HepG2 (cell line): ENCODE results near the gene HOXC12. TPM values are rescaled to one million over a fixed set of nuclear protein-coding genes. Genes with fewer than 3 reads are reported as not detected.

ENCODE experiments used
- ATAC-seq: fragments of 200-7000 bp; cut with Tn5 transposase; 3 replicates; pipeline ENCODE4 v1.9.1; 2020; ENCODE audit warnings: mild to moderate bottlenecking, moderate library complexity
- BruUV-seq: library from RNA; stranded (reverse); fragments of 400-500 nt; replicated peaks from 2 replicates; lab custom pipeline; 2021; lab: Mats Ljungman, UMichigan
- CTCF ChIA-PET: fragments of 300-600 bp; formaldehyde crosslinking; extraction: SDS; loops from one replicate; lab custom pipeline; 2021; ENCODE audit warnings: low total read pairs, inconsistent platforms, low intra/inter-chr PET ratio; lab: Yijun Ruan, JAX
- POLR2A ChIA-PET: fragments of 350-600 bp; sonication (Branson Sonifier 250); formaldehyde crosslinking; loops from one replicate; lab custom pipeline; 2020; ENCODE audit warnings: antibody characterized with exemption, inconsistent platforms; lab: Yijun Ruan, JAX
- DNase-seq: peaks from one replicate; pipeline ENCODE4 v3.0.0-alpha.2; 2015; ENCODE audit warnings: low spot score
- FAIRE-seq: peaks from 3 replicates; lab custom pipeline; 2011; peaks lifted over from hg19 to GRCh38; lab: Jason Lieb, UNC
- H2AFZ ChIP-seq: one replicate; pipeline ENCODE4 v1.6.1; 2011; ENCODE audit warnings: low read length, inconsistent platforms
- H3K27ac ChIP-seq: fragments of 300-600 bp; 3 replicates; pipeline ENCODE4 v1.8.0; 2011; ENCODE audit warnings: mixed run types, mild to moderate bottlenecking, mixed read lengths, low read length, inconsistent platforms; ENCODE audit not compliant: insufficient read depth; ENCODE audit errors: extremely low read length
- H3K27me3 ChIP-seq, 2 experiments: fragments of 200-600 bp in 1 of 2; 2 replicates in 1 of 2; 3 replicates in 1 of 2; pipeline versions ENCODE4 v1.6.0 to v1.8.0; 2011; ENCODE audit warnings: low read length in 2 of 2, mild to moderate bottlenecking in 2 of 2, moderate library complexity in 2 of 2, inconsistent platforms in 1 of 2; ENCODE audit not compliant: insufficient read depth in 2 of 2, control insufficient read depth in 1 of 2
- H3K36me3 ChIP-seq, 2 experiments: fragments of 200-600 bp in 1 of 2; replicated peaks in 1 of 2; 2 replicates in 1 of 2; 3 replicates in 1 of 2; pipeline versions ENCODE4 v1.5.1 to v1.8.0; 2011; ENCODE audit warnings: low read length in 2 of 2, inconsistent platforms in 1 of 2; ENCODE audit not compliant: insufficient read depth in 2 of 2, control insufficient read depth in 1 of 2
- H3K4me1 ChIP-seq: 2 replicates; pipeline ENCODE4 v1.5.1; 2012; ENCODE audit warnings: low read length, inconsistent platforms; ENCODE audit not compliant: insufficient read depth
- H3K4me2 ChIP-seq: 2 replicates; pipeline ENCODE4 v1.6.0; 2011; ENCODE audit warnings: low read depth, low read length, inconsistent platforms
- H3K4me3 ChIP-seq, 3 experiments: fragments of 200-600 bp in 1 of 3; sonication (generic), shearing (Covaris generic) in 1 of 3; replicated peaks in 1 of 3; 2 replicates each; pipeline ENCODE4 v1.5.1; 2011 to 2016; ENCODE audit warnings: low read length in 3 of 3, inconsistent platforms in 2 of 3, low read depth in 2 of 3, mild to moderate bottlenecking in 2 of 3, control low read depth in 1 of 3, mixed read lengths in 1 of 3; ENCODE audit not compliant: insufficient read depth in 1 of 3
- H3K79me2 ChIP-seq: one replicate; pipeline ENCODE4 v1.6.1; 2011; ENCODE audit warnings: low read length, inconsistent platforms; ENCODE audit not compliant: insufficient read depth
- H3K9ac ChIP-seq: 2 replicates; pipeline ENCODE4 v1.6.0; 2011; ENCODE audit warnings: mild to moderate bottlenecking, low read depth, low read length, inconsistent platforms; ENCODE audit not compliant: insufficient read depth
- H3K9me3 ChIP-seq: 2 replicates; pipeline ENCODE4 v1.5.1; 2012; ENCODE audit warnings: mild to moderate bottlenecking, low read length
- H4K20me1 ChIP-seq: 2 replicates; pipeline ENCODE4 v1.6.0; 2011; ENCODE audit warnings: inconsistent platforms, mild to moderate bottlenecking, low read length, moderate library complexity; ENCODE audit not compliant: insufficient read depth
- HMGXB4 ChIP-seq, 2 experiments: sonication (generic) in 1 of 2; formaldehyde crosslinking in 1 of 2; IDR thresholded peaks; 2 replicates each; pipeline versions ENCODE4 v1.4.0 to v1.6.1; 2018 to 2020; ENCODE audit warnings: missing genetic modification reagents in 2 of 2, borderline replicate concordance in 1 of 2, low read depth in 1 of 2, mild to moderate bottlenecking in 1 of 2, missing biosample characterization in 1 of 2
- STAG1 ChIP-seq: sonication (generic); formaldehyde crosslinking; IDR thresholded peaks from 2 replicates; pipeline ENCODE4 v1.4.0; 2020; ENCODE audit warnings: missing genetic modification reagents
- ZKSCAN8 ChIP-seq: IDR thresholded peaks from 2 replicates; pipeline ENCODE4 v1.6.1; 2016; ENCODE audit warnings: borderline replicate concordance, missing genetic modification reagents, missing compliant biosample characterization
- WGBS: methylation state at CpG from one replicate; pipeline ENCODE4 v1.1.6; 2017; ENCODE audit warnings: low lambda C conversion rate; 5-methylcytosine and 5-hydroxymethylcytosine counted together
- in situ Hi-C: cut with HindIII; loops from 2 replicates; pipeline ENCODE4 v1.10.0; 2017; ENCODE audit warnings: low pct_unique_long_range_greater_than_20kb; ENCODE audit not compliant: extremely low pct_ligation_motif_present
- intact Hi-C: fragments of 100-400 bp; cut with micrococcal nuclease; formaldehyde crosslinking; loops from one replicate; pipeline ENCODE4 v1.10.0; 2022; ENCODE audit not compliant: unreplicated experiment
- polyA plus RNA-seq, 8 experiments: library from polyadenylated mRNA; depleted of rRNA in 3 of 8; stranded (reverse) in 7 of 8; unstranded in 1 of 8; fragments of >200 nt; fragmentation: Illumina TruSeq in 4 of 8; extraction: Trizol in 4 of 8; gene quantifications; 2 replicates each; pipeline versions ENCODE4 v1.2.1 to v1.2.3, GENCODE V29; 2011 to 2016; ENCODE audit warnings: low read depth in 4 of 8, missing spikeins in 1 of 8, mixed read lengths in 1 of 8; ENCODE audit not compliant: insufficient read depth in 1 of 8
- total RNA-seq, 5 experiments: library from RNA; depleted of rRNA; stranded (reverse); fragments of >200 nt; fragmentation: Illumina TruSeq; extraction: Trizol; gene quantifications; 2 replicates each; pipeline ENCODE4 v1.2.3, GENCODE V29; 2016; ENCODE audit warnings: low read depth in 1 of 5
- TF ChIP-seq, protein P1 (sequence below): sonication (generic); formaldehyde crosslinking; IDR thresholded peaks from 2 replicates; pipeline ENCODE4 v1.4.0; 2020; ENCODE audit warnings: missing genetic modification reagents

Gene HOXC12
- total and polyA plus RNA-seq, 2 of the 13 experiments (the other 11 are each of a cell fraction or from before 2014, with no cell fraction given): not detected

- TF ChIP-seq, protein P1, sequence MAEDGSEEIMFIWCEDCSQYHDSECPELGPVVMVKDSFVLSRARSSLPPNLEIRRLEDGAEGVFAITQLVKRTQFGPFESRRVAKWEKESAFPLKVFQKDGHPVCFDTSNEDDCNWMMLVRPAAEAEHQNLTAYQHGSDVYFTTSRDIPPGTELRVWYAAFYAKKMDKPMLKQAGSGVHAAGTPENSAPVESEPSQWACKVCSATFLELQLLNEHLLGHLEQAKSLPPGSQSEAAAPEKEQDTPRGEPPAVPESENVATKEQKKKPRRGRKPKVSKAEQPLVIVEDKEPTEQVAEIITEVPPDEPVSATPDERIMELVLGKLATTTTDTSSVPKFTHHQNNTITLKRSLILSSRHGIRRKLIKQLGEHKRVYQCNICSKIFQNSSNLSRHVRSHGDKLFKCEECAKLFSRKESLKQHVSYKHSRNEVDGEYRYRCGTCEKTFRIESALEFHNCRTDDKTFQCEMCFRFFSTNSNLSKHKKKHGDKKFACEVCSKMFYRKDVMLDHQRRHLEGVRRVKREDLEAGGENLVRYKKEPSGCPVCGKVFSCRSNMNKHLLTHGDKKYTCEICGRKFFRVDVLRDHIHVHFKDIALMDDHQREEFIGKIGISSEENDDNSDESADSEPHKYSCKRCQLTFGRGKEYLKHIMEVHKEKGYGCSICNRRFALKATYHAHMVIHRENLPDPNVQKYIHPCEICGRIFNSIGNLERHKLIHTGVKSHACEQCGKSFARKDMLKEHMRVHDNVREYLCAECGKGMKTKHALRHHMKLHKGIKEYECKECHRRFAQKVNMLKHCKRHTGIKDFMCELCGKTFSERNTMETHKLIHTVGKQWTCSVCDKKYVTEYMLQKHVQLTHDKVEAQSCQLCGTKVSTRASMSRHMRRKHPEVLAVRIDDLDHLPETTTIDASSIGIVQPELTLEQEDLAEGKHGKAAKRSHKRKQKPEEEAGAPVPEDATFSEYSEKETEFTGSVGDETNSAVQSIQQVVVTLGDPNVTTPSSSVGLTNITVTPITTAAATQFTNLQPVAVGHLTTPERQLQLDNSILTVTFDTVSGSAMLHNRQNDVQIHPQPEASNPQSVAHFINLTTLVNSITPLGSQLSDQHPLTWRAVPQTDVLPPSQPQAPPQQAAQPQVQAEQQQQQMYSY (CRISPR knock-in tag): no peak
- no peak for TF ChIP-seq HMGXB4 (CRISPR knock-in tag; IDR thresholded peaks at IDR 0.05; ENCODE audit: borderline replicate concordance in 1 of 2, low read depth in 1 of 2)
Observed at GRCh38 chr12:53947743-53948142, 7.0 kb upstream of the HOXC12 start (continued).

DNA sequence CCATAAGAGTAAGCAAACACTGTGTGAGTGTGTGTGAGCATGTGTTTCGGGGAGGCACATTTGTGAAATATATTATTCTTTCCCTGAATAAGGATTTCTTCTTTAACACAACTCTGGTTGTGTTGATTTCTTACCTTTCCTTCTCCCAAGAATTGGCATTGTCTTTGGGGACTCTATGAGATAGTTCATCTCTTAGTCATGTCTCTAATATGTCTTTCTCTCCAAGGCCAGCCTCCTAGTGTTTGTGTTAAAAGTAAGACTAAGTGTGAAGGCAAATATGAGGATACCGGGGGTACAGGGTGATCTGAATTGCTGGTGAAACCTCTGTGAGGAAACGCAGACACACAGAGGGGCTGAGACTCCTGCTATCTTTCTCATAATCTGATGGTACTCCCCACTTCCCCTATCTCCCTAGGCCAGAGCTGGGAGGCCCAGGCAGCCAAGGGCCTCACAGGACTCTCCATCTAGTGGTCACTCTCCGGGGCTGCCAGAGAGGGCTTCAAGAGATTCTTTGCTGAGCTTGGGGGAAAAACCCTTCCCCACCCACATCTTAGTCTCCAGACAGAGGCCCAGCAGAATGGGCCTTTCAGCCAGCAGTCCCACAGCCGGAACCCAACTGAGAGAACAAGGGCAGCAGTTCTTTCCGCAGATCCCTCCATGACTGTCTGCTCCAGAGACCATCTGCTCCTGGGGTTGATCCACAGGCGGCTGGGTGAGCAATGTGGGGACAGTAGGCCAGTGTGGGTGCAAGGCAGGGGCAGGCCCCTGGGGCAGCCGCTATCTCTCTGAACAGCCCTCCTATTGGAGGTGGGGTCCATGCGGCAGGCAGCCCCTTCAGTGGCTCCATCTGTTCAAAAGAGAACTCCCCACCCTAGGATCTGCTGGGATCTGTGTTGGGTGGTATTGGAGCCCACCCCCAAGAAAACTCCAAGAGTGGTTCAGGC, 5.8 kb upstream of the HOXC12 start:
- POLR2A ChIA-PET: no interaction called here
- H3K79me2 ChIP-seq: no peaks in the 10 kb centered on the region
- BruUV-seq: no TSS peak
- no peak overlapping the region for H3K27ac ChIP-seq
- FAIRE-seq: no peak
- DNase-seq: peak; percentile 12
- peak; percentile 25 for TF ChIP-seq STAG1 (CRISPR knock-in tag)
- no peak for TF ChIP-seq ZKSCAN8 (CRISPR knock-in tag)
- TF ChIP-seq, all 625 proteins: peak for 1
- Histone ChIP-seq H3K9ac (no peak overlapping the region), H3K27me3 (peaks cover 21 to 90% of the 10 kb centered on the region in 2 experiments), H2AFZ (no peak overlapping the region), H3K4me1 (peaks cover 27% of the 10 kb centered on the region), H3K4me2 (no peak overlapping the region), H3K9me3 (no peaks in the 10 kb centered on the region), H4K20me1 (peaks cover 5% of the 10 kb centered on the region; the same call in 1 of the 2 replicates), H3K36me3 (no peaks in the 10 kb centered on the region), H3K4me3 (no peak overlapping the region)
- intact Hi-C loops: no loop called here
- in situ Hi-C loops: loop anchor here (25.0 kb wide), 1 partner anchor 162 kb away; no protein-coding TSS in a partner anchor
- ATAC-seq: peak; percentile 64
- WGBS: 28% methylated on average over 4 of the region's 9 CpGs
- CTCF ChIA-PET: interaction anchor here (1.7 kb wide), 1 partner anchor 181 kb away, joined by 5 read pairs; no protein-coding TSS in a partner anchor
